GM18858 (cell line): ENCODE measurements around the gene FSTL3.
"Not testable (repeated sequence)": the region's sequence is repeated elsewhere in the genome, so short reads cannot be mapped to it uniquely, and the experiment has no call there.

Experiments used
- ATAC-seq: cut with Tn5 transposase; IDR thresholded peaks from one replicate; pipeline ENCODE4 v1.9.1; 2021; ENCODE audit not compliant: unreplicated experiment

FSTL3 gene

GRCh38 chr19:681029-682019 lies 5.1 kb downstream of the FSTL3 start:
- ATAC-seq = no peak

- ATAC-seq = no peak
These were observed 6.6 kb downstream of the FSTL3 start for GRCh38 chr19:682678-683320.

GRCh38 chr19:685454-685931 lies 9.3 kb downstream of the FSTL3 start:
- no peak for ATAC-seq

- no peak for ATAC-seq
These were observed 10.6 kb downstream of the FSTL3 start for GRCh38 chr19:686589-687297.

GRCh38 chr19:687569-688166 lies 11.5 kb downstream of the FSTL3 start:
- ATAC-seq = no peak

GRCh38 chr19:688214-688613 lies 12.0 kb downstream of the FSTL3 start:
- no peak for ATAC-seq

GRCh38 chr19:688992-689391 lies 12.8 kb downstream of the FSTL3 start:
- no peak for ATAC-seq

- no peak for ATAC-seq
These were observed 14.0 kb downstream of the FSTL3 start for GRCh38 chr19:690203-690602.

GRCh38 chr19:694481-695351 lies 18.5 kb downstream of the FSTL3 start:
- ATAC-seq = no peak

- no peak for ATAC-seq
These were observed 19.3 kb downstream of the FSTL3 start, which contains the start of gene PRSS57 for GRCh38 chr19:695352-695949. Gene PRSS57 (minus strand): TSS chr19:695452. CDS start chr19:695430, 22 bp downstream.

GRCh38 chr19:698529-698928 lies 22.3 kb downstream of the FSTL3 start:
- not testable (repeated sequence) for ATAC-seq

- ATAC-seq = not testable (repeated sequence)
These were observed 23.7 kb downstream of the FSTL3 start for GRCh38 chr19:699885-700284.

- not testable (repeated sequence) for ATAC-seq
These were observed 26.7 kb downstream of the FSTL3 start for GRCh38 chr19:702847-703246.

GRCh38 chr19:703329-703650 lies 27.1 kb downstream of the FSTL3 start:
- no peak for ATAC-seq

- ATAC-seq = no peak
These were observed 27.7 kb downstream of the FSTL3 start for GRCh38 chr19:703651-704446.

- no peak for ATAC-seq
These were observed 28.2 kb downstream of the FSTL3 start for GRCh38 chr19:704447-704741.

- no peak for ATAC-seq
These were observed 32.3 kb downstream of the FSTL3 start, which contains the start of gene PALM for GRCh38 chr19:708154-709143. Gene PALM (plus strand): TSS chr19:708935. CDS start chr19:709147, 212 bp downstream.
